Measurements from ENCODE around the gene OR2T10. TPM values are rescaled to one million over a fixed set of nuclear protein-coding genes. Genes with fewer than 3 reads are reported as not detected.

Gene OR2T10
- total RNA-seq, 2 donors from 2014 or later: not detected

- H3K27me3 Mint-ChIP-seq (ENCODE audit: low read depth): no peaks in the 10 kb centered on the region
- DNase-seq (no peak), ATAC-seq (replicated peaks in 1 of 2) (no peak)
- H3K4me3 Mint-ChIP-seq: no peak overlapping the region
- H3K9me3 Mint-ChIP-seq: no peaks in the 10 kb centered on the region
- no peak overlapping the region for H3K27ac Mint-ChIP-seq
- no peaks in the 10 kb centered on the region for H3K4me1 Mint-ChIP-seq (ENCODE audit: low read depth)
- H3K36me3 Mint-ChIP-seq (ENCODE audit: insufficient read depth in 2 of 2): no peaks in the 10 kb centered on the region
Observed at GRCh38 chr1:248625166-248625565, 27.7 kb upstream of the OR2T10 start.

GRCh38 chr1:248622570-248623001 is 25.1 kb upstream of the OR2T10 start:
- H3K4me3 Mint-ChIP-seq: no peak overlapping the region
- H3K9me3 Mint-ChIP-seq: no peaks in the 10 kb centered on the region
- no peaks in the 10 kb centered on the region for H3K36me3 Mint-ChIP-seq (ENCODE audit: insufficient read depth in 2 of 2)
- no peaks in the 10 kb centered on the region for H3K27me3 Mint-ChIP-seq (ENCODE audit: low read depth)
- DNase-seq (no peak), ATAC-seq (replicated peaks in 1 of 2) (peak; percentile 67 to 70)
- no peaks in the 10 kb centered on the region for H3K4me1 Mint-ChIP-seq (ENCODE audit: low read depth)
- H3K27ac Mint-ChIP-seq: no peak overlapping the region

DNA sequence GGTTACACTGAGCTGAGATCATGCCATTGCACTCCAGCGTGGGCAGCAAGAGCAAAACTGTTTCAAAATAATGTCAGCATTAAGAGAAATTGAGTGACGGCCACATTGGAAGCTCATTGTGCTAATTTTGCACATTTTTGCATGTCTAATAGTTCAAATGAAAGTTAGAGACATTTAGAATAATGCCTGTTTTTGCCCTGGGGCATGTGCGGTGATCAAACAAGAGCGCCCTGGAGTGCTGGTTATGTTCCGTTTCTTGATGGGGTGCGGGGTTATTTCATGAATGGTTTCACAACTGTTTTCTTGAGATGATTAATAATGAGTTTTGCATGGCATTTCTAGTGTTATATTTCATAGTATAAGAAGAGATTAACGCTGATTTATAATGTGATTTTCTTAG is 24.3 kb upstream of the OR2T10 start:
- Mint-ChIP-seq H3K4me1 (ENCODE audit: low read depth) (no peaks in the 10 kb centered on the region), H3K9me3 (no peaks in the 10 kb centered on the region), H3K4me3 (no peak overlapping the region), H3K36me3 (ENCODE audit: insufficient read depth in 2 of 2) (no peaks in the 10 kb centered on the region), H3K27ac (no peak overlapping the region), H3K27me3 (ENCODE audit: low read depth) (no peaks in the 10 kb centered on the region)
- DNase-seq (no peak), ATAC-seq (replicated peaks in 1 of 2) (no peak)

GRCh38 chr1:248618878-248619277 is 21.4 kb upstream of the OR2T10 start:
- no peaks in the 10 kb centered on the region for H3K27me3 Mint-ChIP-seq (ENCODE audit: low read depth)
- H3K4me3 Mint-ChIP-seq: no peak overlapping the region
- no peaks in the 10 kb centered on the region for H3K9me3 Mint-ChIP-seq
- H3K4me1 Mint-ChIP-seq (ENCODE audit: low read depth): peaks cover 9% of the 10 kb centered on the region
- ATAC-seq (replicated peaks in 1 of 2) (peak in 1 of 2 donors; percentile 53), DNase-seq (peak; percentile 39 to 60)
- H3K36me3 Mint-ChIP-seq (ENCODE audit: insufficient read depth in 2 of 2): no peaks in the 10 kb centered on the region
- H3K27ac Mint-ChIP-seq: no peak overlapping the region

DNA sequence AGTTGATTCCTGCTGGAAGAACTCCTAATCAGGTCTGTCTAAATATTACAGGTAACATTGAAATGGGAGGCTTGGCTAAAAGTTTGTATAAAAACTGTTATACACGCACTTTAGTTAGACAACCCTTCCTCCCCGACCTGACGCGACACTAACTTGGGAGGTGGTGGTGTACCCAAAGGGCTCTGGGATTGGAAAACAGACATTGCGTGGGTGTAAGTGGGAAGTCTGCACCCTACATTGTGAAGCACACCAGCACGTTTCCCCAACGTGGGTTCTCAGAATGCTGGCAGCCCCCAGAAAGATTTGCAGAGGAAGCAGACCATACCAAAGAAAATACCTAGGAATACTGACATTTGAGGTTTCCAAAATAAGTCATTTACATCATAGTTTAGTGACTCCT is 20.6 kb upstream of the OR2T10 start:
- DNase-seq (no peak), ATAC-seq (replicated peaks in 1 of 2) (no peak)
- no peaks in the 10 kb centered on the region for H3K27me3 Mint-ChIP-seq (ENCODE audit: low read depth)
- no peaks in the 10 kb centered on the region for H3K9me3 Mint-ChIP-seq
- peaks cover 0 to 2% of the 10 kb centered on the region in 2 donors for H3K36me3 Mint-ChIP-seq (ENCODE audit: insufficient read depth in 2 of 2)
- no peak overlapping the region for H3K4me3 Mint-ChIP-seq
- no peak overlapping the region for H3K27ac Mint-ChIP-seq
- peaks cover 17% of the 10 kb centered on the region for H3K4me1 Mint-ChIP-seq (ENCODE audit: low read depth)

DNA sequence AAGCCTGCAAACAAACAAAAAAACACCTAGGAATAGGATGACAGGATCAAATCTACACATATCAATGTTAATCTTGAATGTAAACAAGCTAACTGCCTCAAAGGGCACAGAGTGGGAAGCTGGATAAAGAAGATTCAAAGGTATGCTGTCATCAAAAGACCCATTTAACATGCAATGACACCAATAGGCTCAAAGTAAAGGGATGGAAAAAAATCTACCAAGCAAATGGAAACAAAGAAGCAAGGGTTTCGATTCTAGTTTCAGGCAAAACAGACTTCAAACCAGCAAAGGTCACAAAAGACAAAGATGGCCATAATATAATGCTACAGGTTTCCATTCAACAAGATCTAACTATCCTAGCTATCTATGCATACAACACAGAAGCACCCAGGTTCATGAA is 16.2 kb upstream of the OR2T10 start:
- ATAC-seq (replicated peaks in 1 of 2): peak; percentile 72 to 79
- peak overlapping the region; percentile 62 for H3K27ac Mint-ChIP-seq
- H3K4me1 Mint-ChIP-seq (ENCODE audit: low read depth): peaks cover 41% of the 10 kb centered on the region
- H3K4me3 Mint-ChIP-seq: peak overlapping the region in 1 of 2 donors; percentile 6
- no peaks in the 10 kb centered on the region for H3K27me3 Mint-ChIP-seq (ENCODE audit: low read depth)
- H3K9me3 Mint-ChIP-seq: no peaks in the 10 kb centered on the region
- peaks cover 2% of the 10 kb centered on the region in 2 donors for H3K36me3 Mint-ChIP-seq (ENCODE audit: insufficient read depth in 2 of 2)
- DNase-seq: no peak

- ATAC-seq (replicated peaks in 1 of 2) (peak; percentile 83 to 87), DNase-seq (peak in 1 of 2 donors; percentile 29)
- no peaks in the 10 kb centered on the region for H3K9me3 Mint-ChIP-seq
- H3K27ac Mint-ChIP-seq: no peak overlapping the region
- peaks cover 41% of the 10 kb centered on the region for H3K4me1 Mint-ChIP-seq (ENCODE audit: low read depth)
- no peaks in the 10 kb centered on the region for H3K27me3 Mint-ChIP-seq (ENCODE audit: low read depth)
- H3K36me3 Mint-ChIP-seq (ENCODE audit: insufficient read depth in 2 of 2): peaks cover 2% of the 10 kb centered on the region in 2 donors
- no peak overlapping the region for H3K4me3 Mint-ChIP-seq
Observed at GRCh38 chr1:248611883-248612414, 14.4 kb upstream of the OR2T10 start.

DNA sequence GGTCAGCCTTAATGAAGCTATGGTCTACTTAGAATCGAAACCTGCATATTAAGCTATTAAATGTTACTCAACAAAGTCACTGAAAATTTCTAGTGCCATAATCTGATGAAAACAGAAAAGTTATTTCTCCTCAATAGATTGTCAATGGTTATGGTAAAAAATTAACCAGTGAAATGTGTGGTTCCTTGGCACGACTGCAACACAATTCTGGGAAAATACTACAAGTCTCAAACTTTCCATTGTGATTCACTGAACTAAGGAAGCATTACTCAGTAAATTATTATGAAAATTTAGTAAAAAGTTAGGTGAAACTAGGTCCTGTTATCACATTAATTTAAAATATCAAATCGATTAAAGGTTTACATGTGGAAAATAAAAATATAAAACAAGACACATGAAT is 12.8 kb upstream of the OR2T10 start:
- Mint-ChIP-seq H3K27ac (no peak overlapping the region), H3K36me3 (ENCODE audit: insufficient read depth in 2 of 2) (peaks cover 2% of the 10 kb centered on the region in 2 donors), H3K9me3 (no peaks in the 10 kb centered on the region), H3K4me3 (no peak overlapping the region), H3K4me1 (ENCODE audit: low read depth) (peaks cover 41% of the 10 kb centered on the region), H3K27me3 (ENCODE audit: low read depth) (no peaks in the 10 kb centered on the region)
- ATAC-seq (replicated peaks in 1 of 2) (no peak), DNase-seq (no peak)

GRCh38 chr1:248599396-248599795 is 1.9 kb upstream of the OR2T10 start:
- no peaks in the 10 kb centered on the region for H3K36me3 Mint-ChIP-seq (ENCODE audit: insufficient read depth in 2 of 2)
- H3K4me3 Mint-ChIP-seq: no peak overlapping the region
- DNase-seq (no peak), ATAC-seq (replicated peaks in 1 of 2) (no peak)
- no peak overlapping the region for H3K27ac Mint-ChIP-seq
- no peaks in the 10 kb centered on the region for H3K27me3 Mint-ChIP-seq (ENCODE audit: low read depth)
- H3K9me3 Mint-ChIP-seq: peaks cover 7 to 8% of the 10 kb centered on the region in 2 donors
- H3K4me1 Mint-ChIP-seq (ENCODE audit: low read depth): peaks cover 8% of the 10 kb centered on the region

- DNase-seq: no peak
- peaks cover 8% of the 10 kb centered on the region for H3K4me1 Mint-ChIP-seq (ENCODE audit: low read depth)
- H3K27me3 Mint-ChIP-seq (ENCODE audit: low read depth): no peaks in the 10 kb centered on the region
- no peak overlapping the region for H3K4me3 Mint-ChIP-seq
- H3K36me3 Mint-ChIP-seq (ENCODE audit: insufficient read depth in 2 of 2): no peaks in the 10 kb centered on the region
- H3K27ac Mint-ChIP-seq: no peak overlapping the region
- no peaks in the 10 kb centered on the region for H3K9me3 Mint-ChIP-seq
- peak; percentile 54 to 84 for ATAC-seq (replicated peaks in 1 of 2)
Observed at GRCh38 chr1:248596615-248597014, 885 bp downstream of the OR2T10 start.

GRCh38 chr1:248593226-248593625 is 4.3 kb downstream of the OR2T10 start:
- H3K27ac Mint-ChIP-seq: no peak overlapping the region
- no peak for ATAC-seq (replicated peaks in 1 of 2)
- H3K9me3 Mint-ChIP-seq: no peaks in the 10 kb centered on the region
- H3K4me1 Mint-ChIP-seq (ENCODE audit: low read depth): peaks cover 8% of the 10 kb centered on the region
- no peaks in the 10 kb centered on the region for H3K27me3 Mint-ChIP-seq (ENCODE audit: low read depth)
- no peak overlapping the region for H3K4me3 Mint-ChIP-seq
- DNase-seq: no peak
- no peaks in the 10 kb centered on the region for H3K36me3 Mint-ChIP-seq (ENCODE audit: insufficient read depth in 2 of 2)

DNA sequence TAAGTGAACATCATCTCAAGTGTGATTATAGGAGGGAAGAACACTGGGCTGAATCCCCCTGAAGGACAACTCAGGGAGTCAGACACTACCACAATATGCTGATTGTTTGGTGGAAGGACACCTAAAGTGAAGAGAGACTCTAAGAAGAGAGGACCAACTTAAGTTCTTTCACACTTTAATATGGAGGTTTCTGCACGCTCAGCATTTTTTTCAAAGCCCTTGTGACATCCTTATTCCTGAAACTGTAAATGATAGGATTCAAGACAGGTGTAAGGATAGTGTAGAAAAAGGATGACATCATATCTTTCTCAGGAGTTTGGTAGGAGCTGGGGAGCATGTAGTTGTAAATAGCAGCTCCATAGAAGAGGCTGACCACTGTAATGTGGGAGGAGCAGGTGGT is 4.8 kb downstream of the OR2T10 start:
- DNase-seq (no peak), ATAC-seq (replicated peaks in 1 of 2) (no peak)
- Mint-ChIP-seq H3K4me1 (ENCODE audit: low read depth) (peaks cover 8% of the 10 kb centered on the region), H3K9me3 (no peaks in the 10 kb centered on the region), H3K27me3 (ENCODE audit: low read depth) (no peaks in the 10 kb centered on the region), H3K4me3 (no peak overlapping the region), H3K36me3 (ENCODE audit: insufficient read depth in 2 of 2) (no peaks in the 10 kb centered on the region), H3K27ac (no peak overlapping the region)

GRCh38 chr1:248590055-248590454 is 7.4 kb downstream of the OR2T10 start:
- Mint-ChIP-seq H3K36me3 (ENCODE audit: insufficient read depth in 2 of 2) (no peaks in the 10 kb centered on the region), H3K27me3 (ENCODE audit: low read depth) (peaks cover 6% of the 10 kb centered on the region), H3K4me3 (no peak overlapping the region), H3K4me1 (ENCODE audit: low read depth) (no peaks in the 10 kb centered on the region), H3K27ac (no peak overlapping the region), H3K9me3 (peaks cover 0 to 2% of the 10 kb centered on the region in 2 donors)
- DNase-seq (no peak), ATAC-seq (replicated peaks in 1 of 2) (no peak)

DNA sequence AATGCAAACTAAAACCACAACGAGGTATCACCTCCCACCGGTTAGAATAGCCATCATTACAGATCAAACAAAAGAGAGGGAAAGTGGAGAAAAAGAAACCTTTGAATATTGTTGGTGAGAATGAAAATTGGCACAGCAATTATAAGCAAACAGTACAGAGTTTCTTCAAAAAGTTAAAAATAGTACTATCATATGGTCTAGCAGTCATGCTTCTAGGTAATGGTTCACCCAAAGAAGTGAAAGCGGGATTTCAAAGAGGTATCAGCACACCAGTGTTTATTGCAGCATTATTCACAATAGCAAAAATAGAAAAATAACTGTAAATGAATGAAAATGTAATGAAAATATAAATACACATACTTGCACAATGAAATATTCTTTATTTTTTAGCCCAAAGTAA is 8.2 kb downstream of the OR2T10 start:
- Mint-ChIP-seq H3K4me1 (ENCODE audit: low read depth) (peaks cover 4% of the 10 kb centered on the region), H3K4me3 (no peak overlapping the region), H3K27me3 (ENCODE audit: low read depth) (peaks cover 6% of the 10 kb centered on the region), H3K36me3 (ENCODE audit: insufficient read depth in 2 of 2) (no peaks in the 10 kb centered on the region), H3K9me3 (peaks cover 2% of the 10 kb centered on the region in 2 donors), H3K27ac (no peak overlapping the region)
- no peak for DNase-seq
- no peak for ATAC-seq (replicated peaks in 1 of 2)
